ENCODE data around the gene DISC1.

DISC1 gene

GRCh38 chr1:231806623-231807495 lies 180.3 kb downstream of the DISC1 start:
- peak; percentile 59 to 89 for DNase-seq (ENCODE audit: low read depth in 1 of 2, low spot score in 1 of 2)
- Histone ChIP-seq H3K27ac (replicated peaks) (peak overlapping the region; percentile 71), H3K27me3 (ENCODE audit: insufficient read depth, poor library complexity, severe bottlenecking) (no peaks in the 10 kb centered on the region), H3K4me3 (replicated peaks; ENCODE audit: insufficient read depth, low read length) (no peak overlapping the region)
- peak; percentile 98 for TF ChIP-seq CTCF (IDR thresholded peaks at IDR 0.05; ENCODE audit: insufficient read depth, low read length)
- TF ChIP-seq SPI1 (IDR thresholded peaks at IDR 0.05; ENCODE audit: borderline replicate concordance, low read depth) = no peak; the same call in 1 of the 2 replicates

GRCh38 chr1:231807541-231807940 lies 181.0 kb downstream of the DISC1 start:
- H3K27me3 ChIP-seq (ENCODE audit: insufficient read depth, poor library complexity, severe bottlenecking) = no peaks in the 10 kb centered on the region
- no peak overlapping the region for H3K27ac ChIP-seq (replicated peaks)
- no peak overlapping the region for H3K4me3 ChIP-seq (replicated peaks; ENCODE audit: insufficient read depth, low read length)
- TF ChIP-seq CTCF (IDR thresholded peaks at IDR 0.05; ENCODE audit: insufficient read depth, low read length) = no peak
- TF ChIP-seq SPI1 (IDR thresholded peaks at IDR 0.05; ENCODE audit: borderline replicate concordance, low read depth) = no peak
- TF ChIP-seq POLR2AphosphoS5 (IDR thresholded peaks at IDR 0.05; ENCODE audit: low read depth) = no peak
- TF ChIP-seq REST (IDR thresholded peaks at IDR 0.05; ENCODE audit: insufficient replicate concordance, low read depth) = no peak
- TF ChIP-seq GABPA (IDR thresholded peaks at IDR 0.05; ENCODE audit: low read depth) = no peak
- no peak for DNase-seq (ENCODE audit: low read depth in 1 of 2, low spot score in 1 of 2)

GRCh38 chr1:231808116-231808515 lies 181.5 kb downstream of the DISC1 start:
- no peak overlapping the region for H3K4me3 ChIP-seq (replicated peaks; ENCODE audit: insufficient read depth, low read length)
- no peak for TF ChIP-seq REST (IDR thresholded peaks at IDR 0.05; ENCODE audit: insufficient replicate concordance, low read depth)
- TF ChIP-seq POLR2AphosphoS5 (IDR thresholded peaks at IDR 0.05; ENCODE audit: low read depth) = no peak
- no peak for TF ChIP-seq SPI1 (IDR thresholded peaks at IDR 0.05; ENCODE audit: borderline replicate concordance, low read depth)
- TF ChIP-seq GABPA (IDR thresholded peaks at IDR 0.05; ENCODE audit: low read depth) = no peak
- TF ChIP-seq CTCF (IDR thresholded peaks at IDR 0.05; ENCODE audit: insufficient read depth, low read length) = no peak
- H3K27ac ChIP-seq (replicated peaks) = no peak overlapping the region
- no peak for DNase-seq (ENCODE audit: low read depth in 1 of 2, low spot score in 1 of 2)
- H3K27me3 ChIP-seq (ENCODE audit: insufficient read depth, poor library complexity, severe bottlenecking) = no peaks in the 10 kb centered on the region

Data from HL-60 (cell line).